GM21367 (cell line): ENCODE measurements around the gene SBNO2.

ENCODE experiments used
- ATAC-seq: cut with Tn5 transposase; IDR thresholded peaks from one replicate; pipeline ENCODE4 v1.9.1; 2021; ENCODE audit not compliant: unreplicated experiment

The SBNO2 gene

GRCh38 chr19:1108291-1109031, 65.6 kb downstream of the SBNO2 start:
- ATAC-seq: no peak

GRCh38 chr19:1107661-1108261, 66.3 kb downstream of the SBNO2 start:
- ATAC-seq: no peak

GRCh38 chr19:1106841-1107660, 67.0 kb downstream of the SBNO2 start:
- ATAC-seq: no peak

GRCh38 chr19:1105873-1106840, 67.9 kb downstream of the SBNO2 start:
- ATAC-seq: no peak

GRCh38 chr19:1105008-1105872, 68.8 kb downstream of the SBNO2 start:
- ATAC-seq: no peak

GRCh38 chr19:1104311-1105007, 69.6 kb downstream of the SBNO2 start:
- ATAC-seq: peak; percentile 18

GRCh38 chr19:1103708-1104310, 70.3 kb downstream of the SBNO2 start, which contains the start of gene GPX4:
TSS of gene GPX4 (plus strand) at chr19:1103994. CDS start at chr19:1104044, 50 bp downstream.
- ATAC-seq: peak; percentile 53

- no peak for ATAC-seq
Observed at GRCh38 chr19:1103132-1103707, 70.8 kb downstream of the SBNO2 start.

- no peak for ATAC-seq
Observed at GRCh38 chr19:1102407-1103131, 71.5 kb downstream of the SBNO2 start.

- no peak for ATAC-seq
Observed at GRCh38 chr19:1101337-1101698, 72.8 kb downstream of the SBNO2 start.

GRCh38 chr19:1098177-1099051, 75.7 kb downstream of the SBNO2 start:
- no peak for ATAC-seq

GRCh38 chr19:1097810-1098176, 76.3 kb downstream of the SBNO2 start:
- ATAC-seq: no peak

GRCh38 chr19:1094978-1095701, 78.9 kb downstream of the SBNO2 start, which contains the start of gene POLR2E:
TSS of gene POLR2E (minus strand) at chr19:1095375. CDS start at chr19:1095315, 60 bp downstream.
- ATAC-seq: peak; percentile 75

- no peak for ATAC-seq
Observed at GRCh38 chr19:1094655-1094977, 79.5 kb downstream of the SBNO2 start.

GRCh38 chr19:1093811-1094553, 80.1 kb downstream of the SBNO2 start:
- no peak for ATAC-seq
